Suprapubic skin (tissue), 4 donors: ENCODE results near the gene RAB1A. TPM values are rescaled to one million over a fixed set of nuclear protein-coding genes. Genes with fewer than 3 reads are reported as not detected.

ENCODE experiments used
- DNase-seq, 2 donors: peaks; one replicate each; pipeline ENCODE4 v3.0.0-alpha.2; 2019; ENCODE audit warnings: low spot score in 2 of 2
- H3K27ac ChIP-seq: fragments of 200-600 bp; sonication (generic); one replicate; pipeline ENCODE4 v1.5.1; 2019
- H3K27me3 ChIP-seq: fragments of 200-600 bp; sonication (generic); one replicate; pipeline ENCODE4 v1.5.1; 2019
- H3K36me3 ChIP-seq: fragments of 200-600 bp; sonication (generic); one replicate; pipeline ENCODE4 v1.5.1; 2019
- H3K4me1 ChIP-seq: fragments of 200-600 bp; sonication (generic); one replicate; pipeline ENCODE4 v1.5.1; 2019
- H3K4me3 ChIP-seq: fragments of 200-600 bp; sonication (generic); one replicate; pipeline ENCODE4 v1.5.1; 2019; ENCODE audit warnings: mild to moderate bottlenecking
- H3K9me3 ChIP-seq: fragments of 200-600 bp; sonication (generic); one replicate; pipeline ENCODE4 v1.5.1; 2019
- CTCF ChIP-seq, 2 donors: fragments of 200-600 bp in 1 of 2; fragments of 450-650 bp in 1 of 2; sonication (generic) in 1 of 2; IDR thresholded peaks; one replicate each; pipeline ENCODE4 v1.5.1; 2016 to 2019; ENCODE audit warnings: antibody characterized with exemption in 2 of 2, mild to moderate bottlenecking in 1 of 2, moderate library complexity in 1 of 2
- EP300 ChIP-seq: sonication (generic); formaldehyde crosslinking; IDR thresholded peaks from one replicate; pipeline ENCODE4 v1.6.1; 2017; ENCODE audit warnings: antibody characterized with exemption
- POLR2A ChIP-seq, 2 donors: fragments of 450-650 bp; IDR thresholded peaks; one replicate each; pipeline ENCODE4 v1.6.1; 2017; ENCODE audit warnings: antibody characterized with exemption in 2 of 2, mild to moderate bottlenecking in 2 of 2, moderate library complexity in 2 of 2
- POLR2AphosphoS5 ChIP-seq, 3 donors: sonication (generic); formaldehyde crosslinking; IDR thresholded peaks; one replicate each; pipeline ENCODE4 v1.6.1; 2017; ENCODE audit warnings: antibody characterized with exemption in 3 of 3
- WGBS: methylation state at CpG from one replicate; pipeline ENCODE4 v1.1.5; 2018; 5-methylcytosine and 5-hydroxymethylcytosine counted together
- total RNA-seq, 4 donors: library from RNA; depleted of rRNA; stranded (reverse); fragments of >200 nt; gene quantifications; one replicate each; pipeline ENCODE4 v1.1.0, GENCODE V29; 2016

Gene RAB1A
- total RNA-seq, 4 donors from 2014 or later, result 66.3 to 76.0 (median 68.3) TPM

DNA sequence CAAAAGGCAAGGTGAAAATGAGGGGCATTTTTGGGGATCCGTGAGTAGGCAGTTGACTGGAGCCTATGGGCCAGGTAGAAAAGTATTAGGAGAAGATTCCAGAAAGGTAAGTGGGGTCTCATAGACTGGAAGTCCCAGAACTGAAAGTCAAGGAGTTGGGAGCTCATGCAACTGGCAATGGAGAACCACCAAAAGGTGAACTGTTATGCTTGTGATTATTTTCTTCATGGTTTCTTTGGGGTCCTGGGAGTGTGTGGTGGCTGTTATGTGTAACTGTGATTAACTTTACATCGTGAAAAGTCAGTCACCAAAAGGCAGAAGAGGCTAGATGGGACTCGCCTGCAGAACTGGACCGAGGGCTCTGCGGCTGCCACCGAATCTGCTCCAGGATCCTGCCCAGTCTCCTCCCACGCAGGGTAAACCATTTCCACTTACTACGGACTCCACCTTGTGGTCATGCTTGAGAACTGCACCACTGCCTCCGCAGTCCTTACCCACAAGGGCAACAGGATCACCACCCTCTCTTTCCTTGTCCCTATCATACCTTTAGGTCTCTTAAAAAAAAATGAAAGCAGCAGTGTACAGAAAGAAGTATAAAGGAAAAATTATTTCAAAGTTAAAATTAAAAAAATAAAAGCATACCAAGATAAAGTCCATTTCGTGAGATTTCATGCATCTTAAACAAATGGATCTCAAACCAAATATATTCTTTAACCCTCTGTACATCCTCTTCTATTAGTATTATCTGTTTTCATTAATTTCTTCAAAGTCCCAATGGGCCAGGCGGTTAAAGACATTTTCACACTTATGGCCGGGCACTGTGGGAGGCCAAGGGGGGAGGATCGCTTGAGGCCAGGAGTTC lies 89.3 kb downstream of the RAB1A start:
- WGBS, result 30% methylated on average over 13 of the region's 13 CpGs
- H3K4me3 ChIP-seq, result no peak overlapping the region

GRCh38 chr2:65039640-65040039 lies 90.3 kb downstream of the RAB1A start:
- Histone ChIP-seq H3K9me3 (no peaks in the 10 kb centered on the region), H3K27ac (no peak overlapping the region), H3K4me1 (peaks cover 8% of the 10 kb centered on the region), H3K27me3 (no peaks in the 10 kb centered on the region), H3K36me3 (no peaks in the 10 kb centered on the region), H3K4me3 (no peak overlapping the region)
- TF ChIP-seq EP300 (no peak), CTCF (IDR thresholded peaks at IDR 0.05) (no peak), POLR2A (IDR thresholded peaks at IDR 0.05) (no peak), POLR2AphosphoS5 (IDR thresholded peaks at IDR 0.05) (no peak)
- WGBS, result 90% methylated on average over 3 of the region's 3 CpGs
- no peak for DNase-seq

More for the DNA sequence above, 89.3 kb downstream of the RAB1A start:
- Histone ChIP-seq H3K4me1 (peaks cover 8% of the 10 kb centered on the region), H3K36me3 (no peaks in the 10 kb centered on the region), H3K9me3 (no peaks in the 10 kb centered on the region), H3K27me3 (no peaks in the 10 kb centered on the region), H3K27ac (no peak overlapping the region)
- DNase-seq, result peak; percentile 89 to 92
- TF ChIP-seq CTCF (IDR thresholded peaks at IDR 0.05), result peak; percentile 96 to 99
- no peak for TF ChIP-seq POLR2A (IDR thresholded peaks at IDR 0.05)
- no peak for TF ChIP-seq POLR2AphosphoS5 (IDR thresholded peaks at IDR 0.05)
- no peak for TF ChIP-seq EP300

DNA sequence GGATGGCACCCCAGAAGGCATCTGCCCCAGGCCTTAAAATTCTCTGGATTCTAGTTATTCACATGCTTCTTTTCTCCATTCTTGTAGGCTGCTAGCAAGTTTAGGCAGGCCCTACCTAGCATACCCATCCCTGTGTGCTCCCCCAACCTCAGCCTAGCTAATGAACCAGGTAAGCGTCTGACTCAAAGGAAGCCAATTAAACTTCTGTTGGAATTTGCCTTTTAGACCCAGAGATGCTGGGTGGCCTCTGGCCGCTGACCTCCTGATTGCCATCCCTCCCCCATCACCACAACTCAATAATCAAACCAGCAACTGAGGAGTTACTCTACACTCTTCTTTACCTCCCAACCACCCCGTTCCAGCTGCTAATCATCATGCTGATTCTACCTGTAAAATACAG lies 92.7 kb downstream of the RAB1A start:
- no peaks in the 10 kb centered on the region for H3K27me3 ChIP-seq
- no peak for DNase-seq
- no peaks in the 10 kb centered on the region for H3K36me3 ChIP-seq
- no peak overlapping the region for H3K4me3 ChIP-seq
- no peak overlapping the region for H3K27ac ChIP-seq
- no peaks in the 10 kb centered on the region for H3K9me3 ChIP-seq
- H3K4me1 ChIP-seq, result peaks cover 8% of the 10 kb centered on the region
- WGBS, result 83% methylated on average over 3 of the region's 3 CpGs
- TF ChIP-seq CTCF (IDR thresholded peaks at IDR 0.05), result no peak
- TF ChIP-seq POLR2AphosphoS5 (IDR thresholded peaks at IDR 0.05), result no peak
- TF ChIP-seq POLR2A (IDR thresholded peaks at IDR 0.05), result no peak
- TF ChIP-seq EP300, result no peak

Other genes with a start within 250 kb of the RAB1A start
- 10 to 100 TPM; 12.9 to 39.5 (median 29.0) TPM for gene SLC1A4, start 140.7 kb downstream of the RAB1A start, total RNA-seq
- gene CEP68, start 73.7 kb downstream of the RAB1A start, total RNA-seq, result 10 to 100 TPM; 17.5 to 53.4 (median 27.6) TPM
- 10 to 100 TPM; 41.5 to 56.9 (median 49.8) TPM for gene ACTR2, start 97.7 kb upstream of the RAB1A start, total RNA-seq